ENCODE data around the gene GUCY1B1.

- no peak for TF ChIP-seq EP300 (IDR thresholded peaks at IDR 0.05)
- TF ChIP-seq, protein P1, sequence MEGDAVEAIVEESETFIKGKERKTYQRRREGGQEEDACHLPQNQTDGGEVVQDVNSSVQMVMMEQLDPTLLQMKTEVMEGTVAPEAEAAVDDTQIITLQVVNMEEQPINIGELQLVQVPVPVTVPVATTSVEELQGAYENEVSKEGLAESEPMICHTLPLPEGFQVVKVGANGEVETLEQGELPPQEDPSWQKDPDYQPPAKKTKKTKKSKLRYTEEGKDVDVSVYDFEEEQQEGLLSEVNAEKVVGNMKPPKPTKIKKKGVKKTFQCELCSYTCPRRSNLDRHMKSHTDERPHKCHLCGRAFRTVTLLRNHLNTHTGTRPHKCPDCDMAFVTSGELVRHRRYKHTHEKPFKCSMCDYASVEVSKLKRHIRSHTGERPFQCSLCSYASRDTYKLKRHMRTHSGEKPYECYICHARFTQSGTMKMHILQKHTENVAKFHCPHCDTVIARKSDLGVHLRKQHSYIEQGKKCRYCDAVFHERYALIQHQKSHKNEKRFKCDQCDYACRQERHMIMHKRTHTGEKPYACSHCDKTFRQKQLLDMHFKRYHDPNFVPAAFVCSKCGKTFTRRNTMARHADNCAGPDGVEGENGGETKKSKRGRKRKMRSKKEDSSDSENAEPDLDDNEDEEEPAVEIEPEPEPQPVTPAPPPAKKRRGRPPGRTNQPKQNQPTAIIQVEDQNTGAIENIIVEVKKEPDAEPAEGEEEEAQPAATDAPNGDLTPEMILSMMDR (IDR thresholded peaks at IDR 0.05) = no peak
- TF ChIP-seq POLR2AphosphoS5 (IDR thresholded peaks at IDR 0.05) = no peak
Measured at GRCh38 chr4:155789982-155790381, 31.2 kb downstream of the GUCY1B1 start.
